ENCODE data around the gene FREM1.
"Not testable (repeated sequence)": the region's sequence is repeated elsewhere in the genome, so short reads cannot be mapped to it uniquely, and the experiment has no call there.

FREM1 gene

GRCh38 chr9:14909961-14910805 lies at the start of gene FREM1:
FREM1 (minus strand) TSS chr9:14910428; CDS start chr9:14868977, 41,451 bp downstream.
- DNase-seq: no peak

- no peak for DNase-seq
Measured at GRCh38 chr9:14958989-14959388, 48.8 kb upstream of the FREM1 start.

GRCh38 chr9:14957109-14957508 lies 46.9 kb upstream of the FREM1 start:
- no peak for DNase-seq

- no peak for DNase-seq
Measured at GRCh38 chr9:14956208-14956607, 46.0 kb upstream of the FREM1 start.

- no peak for DNase-seq
Measured at GRCh38 chr9:14945351-14945750, 35.1 kb upstream of the FREM1 start.

GRCh38 chr9:14941501-14942405 lies 31.5 kb upstream of the FREM1 start:
- DNase-seq: no peak

GRCh38 chr9:14939378-14939777 lies 29.1 kb upstream of the FREM1 start:
- no peak for DNase-seq

GRCh38 chr9:14937216-14937615 lies 27.0 kb upstream of the FREM1 start:
- DNase-seq: no peak

- DNase-seq: no peak
Measured at GRCh38 chr9:14936491-14936890, 26.3 kb upstream of the FREM1 start.

- DNase-seq: no peak
Measured at GRCh38 chr9:14935964-14936363, 25.7 kb upstream of the FREM1 start.

- DNase-seq: no peak
Measured at GRCh38 chr9:14935106-14935751, 25.0 kb upstream of the FREM1 start.

- DNase-seq: no peak
Measured at GRCh38 chr9:14932641-14933040, 22.4 kb upstream of the FREM1 start.

- no peak for DNase-seq
Measured at GRCh38 chr9:14932231-14932630, 22.0 kb upstream of the FREM1 start.

- DNase-seq: no peak
Measured at GRCh38 chr9:14926941-14927624, 16.9 kb upstream of the FREM1 start.

- DNase-seq: no peak
Measured at GRCh38 chr9:14924230-14925219, 14.3 kb upstream of the FREM1 start.

GRCh38 chr9:14923701-14924100 lies 13.5 kb upstream of the FREM1 start:
- DNase-seq: no peak

- not testable (repeated sequence) for DNase-seq
Measured at GRCh38 chr9:14920805-14921204, 10.6 kb upstream of the FREM1 start.

GRCh38 chr9:14913366-14913765 lies 3.1 kb upstream of the FREM1 start:
- DNase-seq: no peak

GRCh38 chr9:14912859-14913258 lies 2.6 kb upstream of the FREM1 start:
- no peak for DNase-seq

- DNase-seq: no peak
Measured at GRCh38 chr9:14911046-14911445, 818 bp upstream of the FREM1 start.

- DNase-seq: no peak
Measured at GRCh38 chr9:14909601-14909960, 647 bp downstream of the FREM1 start.

- DNase-seq: no peak
Measured at GRCh38 chr9:14909181-14909580, 1.0 kb downstream of the FREM1 start.
